ENCODE results near the gene NDUFS6. TPM values are rescaled to one million over a fixed set of nuclear protein-coding genes. Genes with fewer than 3 reads are reported as not detected.

Gene NDUFS6
- total RNA-seq, 1 donor from 2014 or later, result 40.3 TPM

DNA sequence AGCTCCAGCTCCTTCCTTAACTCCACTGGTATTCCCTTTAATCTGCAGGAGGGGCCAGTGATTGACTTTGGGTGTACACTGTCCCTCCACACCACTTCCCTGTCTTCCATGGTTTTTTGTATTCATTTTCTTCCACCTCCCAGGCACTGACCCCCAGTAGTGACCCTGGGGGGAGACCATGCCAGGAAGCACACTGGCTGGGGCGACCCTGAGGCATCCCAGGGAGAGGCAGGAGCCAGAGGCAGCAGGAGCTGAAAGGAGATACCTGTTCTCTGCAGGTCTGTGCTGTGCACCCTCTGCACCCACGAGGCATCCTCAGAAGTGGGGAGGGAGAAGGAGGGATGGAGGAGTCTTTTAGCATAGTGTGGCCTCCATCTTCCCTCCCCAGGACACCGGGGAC is 53.9 kb downstream of the NDUFS6 start:
- Mint-ChIP-seq H3K27me3 (ENCODE audit: unreplicated experiment) (peaks cover 17% of the 10 kb centered on the region), H3K4me3 (ENCODE audit: unreplicated experiment) (no peak overlapping the region), H3K27ac (ENCODE audit: unreplicated experiment) (no peak overlapping the region), H3K9me3 (ENCODE audit: unreplicated experiment) (peaks cover 3% of the 10 kb centered on the region), H3K36me3 (ENCODE audit: unreplicated experiment) (no peaks in the 10 kb centered on the region), H3K4me1 (ENCODE audit: low read depth, unreplicated experiment) (peaks cover 4% of the 10 kb centered on the region)
- TF ChIP-seq, protein P1, sequence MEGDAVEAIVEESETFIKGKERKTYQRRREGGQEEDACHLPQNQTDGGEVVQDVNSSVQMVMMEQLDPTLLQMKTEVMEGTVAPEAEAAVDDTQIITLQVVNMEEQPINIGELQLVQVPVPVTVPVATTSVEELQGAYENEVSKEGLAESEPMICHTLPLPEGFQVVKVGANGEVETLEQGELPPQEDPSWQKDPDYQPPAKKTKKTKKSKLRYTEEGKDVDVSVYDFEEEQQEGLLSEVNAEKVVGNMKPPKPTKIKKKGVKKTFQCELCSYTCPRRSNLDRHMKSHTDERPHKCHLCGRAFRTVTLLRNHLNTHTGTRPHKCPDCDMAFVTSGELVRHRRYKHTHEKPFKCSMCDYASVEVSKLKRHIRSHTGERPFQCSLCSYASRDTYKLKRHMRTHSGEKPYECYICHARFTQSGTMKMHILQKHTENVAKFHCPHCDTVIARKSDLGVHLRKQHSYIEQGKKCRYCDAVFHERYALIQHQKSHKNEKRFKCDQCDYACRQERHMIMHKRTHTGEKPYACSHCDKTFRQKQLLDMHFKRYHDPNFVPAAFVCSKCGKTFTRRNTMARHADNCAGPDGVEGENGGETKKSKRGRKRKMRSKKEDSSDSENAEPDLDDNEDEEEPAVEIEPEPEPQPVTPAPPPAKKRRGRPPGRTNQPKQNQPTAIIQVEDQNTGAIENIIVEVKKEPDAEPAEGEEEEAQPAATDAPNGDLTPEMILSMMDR (IDR thresholded peaks at IDR 0.05; ENCODE audit: partially characterized antibody, unreplicated experiment), result no peak
- DNase-seq, result no peak

DNA sequence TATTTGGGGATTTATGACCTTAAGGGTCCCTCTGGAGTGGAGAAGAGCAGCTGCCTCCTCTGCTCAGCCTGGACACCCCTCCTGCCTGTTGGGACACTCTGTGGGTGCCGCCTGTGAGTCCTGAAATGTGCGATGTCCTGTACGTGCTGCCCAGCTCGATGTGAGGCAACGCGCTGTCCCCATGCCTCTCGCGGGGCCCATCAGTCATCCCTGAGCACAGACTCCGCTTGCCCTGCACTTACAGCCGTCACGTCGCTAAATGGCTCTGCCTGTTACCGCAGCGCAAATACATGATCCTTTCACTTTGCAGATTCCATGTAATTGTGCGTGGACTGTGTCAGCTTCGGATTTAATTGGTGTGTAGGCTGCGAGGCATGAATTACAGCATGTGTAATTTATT is 54.4 kb downstream of the NDUFS6 start:
- Mint-ChIP-seq H3K9me3 (ENCODE audit: unreplicated experiment) (peaks cover 3% of the 10 kb centered on the region), H3K27ac (ENCODE audit: unreplicated experiment) (no peak overlapping the region), H3K4me3 (ENCODE audit: unreplicated experiment) (no peak overlapping the region), H3K36me3 (ENCODE audit: unreplicated experiment) (no peaks in the 10 kb centered on the region), H3K4me1 (ENCODE audit: low read depth, unreplicated experiment) (peaks cover 4% of the 10 kb centered on the region), H3K27me3 (ENCODE audit: unreplicated experiment) (peaks cover 17% of the 10 kb centered on the region)
- TF ChIP-seq, protein P1 (IDR thresholded peaks at IDR 0.05; ENCODE audit: partially characterized antibody, unreplicated experiment), result no peak
- no peak for DNase-seq

DNA sequence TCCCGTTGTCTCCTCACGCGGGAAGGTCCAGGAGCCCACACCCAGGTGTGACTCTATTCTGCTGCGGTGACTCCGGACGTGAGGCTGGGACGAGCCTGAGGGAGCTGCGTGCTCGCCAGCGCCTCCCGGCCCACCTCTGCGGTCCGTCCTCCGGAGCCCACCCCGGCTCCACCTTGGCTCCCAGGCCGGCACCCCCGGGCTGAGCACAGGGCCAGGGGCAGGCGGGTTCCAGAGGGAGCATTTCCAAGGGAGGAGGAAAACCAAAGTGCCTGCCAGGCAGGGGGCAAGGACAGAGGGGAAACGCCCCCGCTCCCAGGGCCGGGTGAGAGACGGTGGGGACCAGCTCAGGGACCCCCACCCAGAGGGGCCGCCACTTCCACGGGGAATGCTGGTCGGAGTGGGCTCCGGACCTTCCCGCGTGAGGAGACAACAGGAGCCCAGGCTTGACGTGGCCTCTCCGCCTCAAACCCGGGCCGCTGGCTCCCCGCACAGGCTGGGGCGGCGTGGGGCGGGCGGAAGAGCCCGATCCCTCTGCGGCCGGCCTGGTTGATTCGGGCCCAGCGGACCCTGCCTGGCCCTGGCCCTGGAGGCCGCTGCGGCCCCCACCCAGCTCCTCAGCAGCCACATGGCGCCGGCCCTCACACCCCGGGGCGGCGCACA is 55.5 kb downstream of the NDUFS6 start:
- Mint-ChIP-seq H3K4me1 (ENCODE audit: low read depth, unreplicated experiment) (peaks cover 2% of the 10 kb centered on the region), H3K9me3 (ENCODE audit: unreplicated experiment) (peaks cover 3% of the 10 kb centered on the region), H3K27ac (ENCODE audit: unreplicated experiment) (no peak overlapping the region), H3K36me3 (ENCODE audit: unreplicated experiment) (no peaks in the 10 kb centered on the region), H3K27me3 (ENCODE audit: unreplicated experiment) (peaks cover 15% of the 10 kb centered on the region), H3K4me3 (ENCODE audit: unreplicated experiment) (no peak overlapping the region)
- no peak for DNase-seq
- TF ChIP-seq, protein P1 (IDR thresholded peaks at IDR 0.05; ENCODE audit: partially characterized antibody, unreplicated experiment), result no peak

DNA sequence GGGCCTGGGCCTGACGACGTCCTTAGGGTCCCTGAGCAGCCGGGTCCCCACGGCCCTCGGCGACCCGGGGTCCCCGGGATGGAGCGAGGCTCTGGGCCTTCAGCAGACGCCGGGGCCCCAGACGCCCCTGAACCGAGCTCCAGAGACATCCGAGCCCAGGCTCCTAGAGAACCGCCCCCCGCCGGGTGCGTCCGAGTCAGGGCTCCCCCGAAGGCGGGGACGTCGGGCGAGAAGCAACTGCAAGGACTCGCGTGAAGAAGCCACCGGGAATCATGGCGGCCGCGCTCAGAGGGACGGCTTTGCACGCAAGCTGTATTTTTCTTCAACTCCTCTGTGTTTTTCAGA is 56.0 kb downstream of the NDUFS6 start:
- H3K27me3 Mint-ChIP-seq (ENCODE audit: unreplicated experiment), result peaks cover 15% of the 10 kb centered on the region
- TF ChIP-seq, protein P1 (IDR thresholded peaks at IDR 0.05; ENCODE audit: partially characterized antibody, unreplicated experiment), result no peak
- H3K9me3 Mint-ChIP-seq (ENCODE audit: unreplicated experiment), result peaks cover 3% of the 10 kb centered on the region
- no peak overlapping the region for H3K27ac Mint-ChIP-seq (ENCODE audit: unreplicated experiment)
- DNase-seq, result no peak
- H3K4me1 Mint-ChIP-seq (ENCODE audit: low read depth, unreplicated experiment), result no peaks in the 10 kb centered on the region
- H3K4me3 Mint-ChIP-seq (ENCODE audit: unreplicated experiment), result no peak overlapping the region
- H3K36me3 Mint-ChIP-seq (ENCODE audit: unreplicated experiment), result no peaks in the 10 kb centered on the region

DNA sequence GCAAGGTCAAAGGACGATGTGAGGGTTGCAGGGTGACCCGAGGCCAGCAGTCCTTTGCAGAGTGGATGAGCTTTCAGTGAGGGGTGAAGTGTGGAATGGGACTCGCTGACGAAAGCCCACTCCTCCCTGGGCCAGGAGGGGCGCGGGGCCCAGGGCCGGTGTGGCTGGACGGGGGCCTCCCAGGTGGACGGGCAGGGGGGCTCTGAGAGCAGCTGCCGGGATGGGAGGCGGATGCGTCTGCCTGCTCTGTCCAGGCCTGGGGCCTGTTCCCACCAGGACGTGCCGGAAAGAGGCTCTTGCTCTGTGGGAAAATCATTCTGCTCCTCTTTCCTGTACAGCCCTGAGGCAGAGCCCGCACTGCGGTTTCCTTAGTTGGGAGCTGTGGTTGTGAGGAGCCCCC is 57.2 kb downstream of the NDUFS6 start:
- Mint-ChIP-seq H3K4me3 (ENCODE audit: unreplicated experiment) (no peak overlapping the region), H3K27me3 (ENCODE audit: unreplicated experiment) (peaks cover 13% of the 10 kb centered on the region), H3K36me3 (ENCODE audit: unreplicated experiment) (no peaks in the 10 kb centered on the region), H3K27ac (ENCODE audit: unreplicated experiment) (no peak overlapping the region), H3K9me3 (ENCODE audit: unreplicated experiment) (peaks cover 2% of the 10 kb centered on the region), H3K4me1 (ENCODE audit: low read depth, unreplicated experiment) (no peaks in the 10 kb centered on the region)
- TF ChIP-seq, protein P1 (IDR thresholded peaks at IDR 0.05; ENCODE audit: partially characterized antibody, unreplicated experiment), result no peak
- DNase-seq, result no peak

Data from glutamatergic neuron (in vitro differentiated cells).